ENCODE data around the gene GPC6. TPM values are rescaled to one million over a fixed set of nuclear protein-coding genes. Genes with fewer than 3 reads are reported as not detected.

Gene GPC6
- total RNA-seq, 1 experiment from 2014 or later: not detected

DNA sequence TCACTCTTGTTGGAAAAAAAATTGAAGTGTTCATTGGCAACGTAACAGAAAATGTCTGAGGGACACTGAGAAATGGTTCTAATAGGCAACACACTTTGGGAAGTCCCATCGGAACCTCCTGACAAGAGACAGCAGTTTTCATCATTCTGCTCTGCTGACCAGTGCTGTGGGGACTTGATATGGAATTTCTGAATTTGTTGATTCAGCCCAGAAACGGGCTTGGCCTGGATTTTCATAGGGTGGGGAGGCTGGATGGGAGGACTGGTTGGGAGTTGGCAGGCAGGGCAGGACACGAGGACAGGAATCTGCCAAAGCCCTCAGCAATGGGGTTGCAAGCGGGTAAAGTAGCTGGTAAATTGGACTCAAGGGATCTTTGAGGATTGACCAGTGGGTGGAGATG is 1156.4 kb downstream of the GPC6 start:
- no peaks in the 10 kb centered on the region for H3K36me3 Mint-ChIP-seq (ENCODE audit: insufficient read depth, unreplicated experiment)
- intact Hi-C loops (cut with micrococcal nuclease; ENCODE audit: unreplicated experiment): no loop called here
- no peak for DNase-seq
- BruUV-seq (replicated peaks): no TSS peak
- H3K27me3 Mint-ChIP-seq (ENCODE audit: unreplicated experiment): no peaks in the 10 kb centered on the region
- H3K9me3 Mint-ChIP-seq (ENCODE audit: low read depth, unreplicated experiment): no peaks in the 10 kb centered on the region
- no peak overlapping the region for H3K27ac Mint-ChIP-seq (ENCODE audit: unreplicated experiment)
- no peaks in the 10 kb centered on the region for H3K4me1 Mint-ChIP-seq (ENCODE audit: low read depth, unreplicated experiment)
- H3K4me3 Mint-ChIP-seq (ENCODE audit: low read depth, unreplicated experiment): no peak overlapping the region
- CTCF ChIA-PET: no interaction called here
- TF ChIP-seq, protein P1, sequence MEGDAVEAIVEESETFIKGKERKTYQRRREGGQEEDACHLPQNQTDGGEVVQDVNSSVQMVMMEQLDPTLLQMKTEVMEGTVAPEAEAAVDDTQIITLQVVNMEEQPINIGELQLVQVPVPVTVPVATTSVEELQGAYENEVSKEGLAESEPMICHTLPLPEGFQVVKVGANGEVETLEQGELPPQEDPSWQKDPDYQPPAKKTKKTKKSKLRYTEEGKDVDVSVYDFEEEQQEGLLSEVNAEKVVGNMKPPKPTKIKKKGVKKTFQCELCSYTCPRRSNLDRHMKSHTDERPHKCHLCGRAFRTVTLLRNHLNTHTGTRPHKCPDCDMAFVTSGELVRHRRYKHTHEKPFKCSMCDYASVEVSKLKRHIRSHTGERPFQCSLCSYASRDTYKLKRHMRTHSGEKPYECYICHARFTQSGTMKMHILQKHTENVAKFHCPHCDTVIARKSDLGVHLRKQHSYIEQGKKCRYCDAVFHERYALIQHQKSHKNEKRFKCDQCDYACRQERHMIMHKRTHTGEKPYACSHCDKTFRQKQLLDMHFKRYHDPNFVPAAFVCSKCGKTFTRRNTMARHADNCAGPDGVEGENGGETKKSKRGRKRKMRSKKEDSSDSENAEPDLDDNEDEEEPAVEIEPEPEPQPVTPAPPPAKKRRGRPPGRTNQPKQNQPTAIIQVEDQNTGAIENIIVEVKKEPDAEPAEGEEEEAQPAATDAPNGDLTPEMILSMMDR (IDR thresholded peaks at IDR 0.05; ENCODE audit: unreplicated experiment): no peak

DNA sequence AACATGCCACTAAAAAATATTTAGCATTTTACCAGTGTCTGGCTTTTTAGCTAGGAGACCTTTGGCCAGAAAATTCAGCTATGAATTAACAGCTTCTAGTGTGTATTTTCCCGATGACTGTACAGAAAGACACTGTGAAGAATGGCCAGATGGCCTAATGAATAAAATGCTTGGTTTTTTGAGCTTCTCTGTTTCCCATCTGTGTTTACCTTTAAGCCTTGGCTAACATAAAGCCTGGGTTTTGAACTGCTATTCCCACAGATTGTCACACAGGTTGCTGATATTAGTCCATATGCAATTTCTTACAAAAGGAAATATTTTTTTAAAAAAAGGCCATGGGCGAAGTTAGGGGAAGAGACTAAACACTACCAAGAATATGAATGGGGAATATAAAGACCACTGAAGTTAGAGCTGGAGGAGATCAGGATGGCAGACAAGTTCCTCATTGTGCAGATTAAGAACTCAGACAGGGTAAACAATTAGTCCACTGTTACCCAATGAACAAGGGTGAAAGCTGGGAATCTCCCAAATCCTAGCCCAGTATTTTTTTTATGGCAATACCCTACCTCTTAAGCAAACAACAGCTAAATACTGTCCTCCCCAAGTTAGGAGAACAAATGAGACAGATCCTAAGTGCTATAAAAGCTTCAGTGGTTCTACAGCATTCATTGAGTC is 1157.8 kb downstream of the GPC6 start:
- no peaks in the 10 kb centered on the region for H3K9me3 Mint-ChIP-seq (ENCODE audit: low read depth, unreplicated experiment)
- no peak for DNase-seq
- H3K27me3 Mint-ChIP-seq (ENCODE audit: unreplicated experiment): no peaks in the 10 kb centered on the region
- H3K36me3 Mint-ChIP-seq (ENCODE audit: insufficient read depth, unreplicated experiment): no peaks in the 10 kb centered on the region
- H3K27ac Mint-ChIP-seq (ENCODE audit: unreplicated experiment): no peak overlapping the region
- no peaks in the 10 kb centered on the region for H3K4me1 Mint-ChIP-seq (ENCODE audit: low read depth, unreplicated experiment)
- CTCF ChIA-PET: no interaction called here
- intact Hi-C loops (cut with micrococcal nuclease; ENCODE audit: unreplicated experiment): no loop called here
- TF ChIP-seq, protein P1 (IDR thresholded peaks at IDR 0.05; ENCODE audit: unreplicated experiment): no peak
- no TSS peak for BruUV-seq (replicated peaks)
- H3K4me3 Mint-ChIP-seq (ENCODE audit: low read depth, unreplicated experiment): no peak overlapping the region

DNA sequence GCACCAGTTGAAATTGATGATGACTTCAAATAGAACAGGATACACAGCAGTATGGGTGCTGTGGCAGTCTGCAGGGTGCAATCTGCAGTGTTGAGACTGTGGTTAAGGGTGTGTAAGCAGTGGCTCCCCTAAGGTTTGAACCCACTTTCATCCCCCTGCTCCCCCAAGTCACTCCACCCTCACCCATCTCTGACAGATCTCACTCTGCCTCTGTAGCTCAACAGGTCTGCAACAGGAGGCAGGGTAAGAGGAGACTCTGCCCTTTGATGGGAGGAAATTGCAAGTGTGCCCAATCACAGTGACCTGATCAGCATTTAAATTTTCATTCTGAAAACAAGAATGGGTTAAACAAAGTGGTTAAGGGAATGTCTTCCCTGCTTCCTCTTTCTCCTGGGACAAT is 1160.4 kb downstream of the GPC6 start:
- intact Hi-C loops (cut with micrococcal nuclease; ENCODE audit: unreplicated experiment): no loop called here
- BruUV-seq (replicated peaks): no TSS peak
- CTCF ChIA-PET: no interaction called here
- TF ChIP-seq, protein P1 (IDR thresholded peaks at IDR 0.05; ENCODE audit: unreplicated experiment): no peak
- no peak overlapping the region for H3K4me3 Mint-ChIP-seq (ENCODE audit: low read depth, unreplicated experiment)
- no peaks in the 10 kb centered on the region for H3K9me3 Mint-ChIP-seq (ENCODE audit: low read depth, unreplicated experiment)
- H3K27ac Mint-ChIP-seq (ENCODE audit: unreplicated experiment): no peak overlapping the region
- H3K27me3 Mint-ChIP-seq (ENCODE audit: unreplicated experiment): no peaks in the 10 kb centered on the region
- H3K36me3 Mint-ChIP-seq (ENCODE audit: insufficient read depth, unreplicated experiment): no peaks in the 10 kb centered on the region
- DNase-seq: no peak
- no peaks in the 10 kb centered on the region for H3K4me1 Mint-ChIP-seq (ENCODE audit: low read depth, unreplicated experiment)

DNA sequence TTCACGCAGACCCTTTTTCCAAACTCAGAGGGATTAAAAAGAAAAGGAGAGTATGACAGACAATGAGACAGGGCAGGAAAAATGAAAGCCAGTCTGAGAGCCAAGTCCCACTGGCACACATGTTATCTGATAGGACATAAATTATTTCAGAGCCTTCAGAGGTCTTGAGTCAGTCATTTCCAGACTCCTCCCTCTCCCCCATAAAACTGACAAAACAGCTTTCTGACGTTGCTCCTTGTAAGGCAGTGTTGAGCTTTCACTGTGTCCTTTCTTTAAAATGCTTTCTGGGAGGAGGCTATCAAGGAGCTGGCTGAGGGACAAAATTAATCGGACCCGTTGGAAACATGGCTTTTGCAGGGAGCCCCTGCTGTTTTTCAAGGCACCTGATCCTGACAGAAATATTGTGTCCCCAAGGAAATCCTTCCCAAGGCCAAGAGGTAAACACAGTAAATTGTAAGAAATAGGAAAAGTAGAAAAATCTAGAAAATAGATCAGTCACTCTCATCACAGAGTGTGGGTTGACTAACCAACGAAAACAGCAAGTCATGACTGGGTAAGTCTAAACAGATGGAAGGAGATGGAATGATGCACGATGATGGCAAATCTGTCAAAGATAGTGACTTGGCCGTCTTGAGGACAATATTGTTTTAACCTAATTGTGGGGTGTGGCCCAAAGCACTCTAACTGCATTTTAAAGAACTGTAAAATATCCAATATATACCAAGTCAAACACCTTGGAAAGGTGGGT is 1163.2 kb downstream of the GPC6 start:
- CTCF ChIA-PET: no interaction called here
- intact Hi-C loops (cut with micrococcal nuclease; ENCODE audit: unreplicated experiment): no loop called here
- H3K27me3 Mint-ChIP-seq (ENCODE audit: unreplicated experiment): no peaks in the 10 kb centered on the region
- no peak overlapping the region for H3K27ac Mint-ChIP-seq (ENCODE audit: unreplicated experiment)
- H3K4me3 Mint-ChIP-seq (ENCODE audit: low read depth, unreplicated experiment): no peak overlapping the region
- DNase-seq: no peak
- no TSS peak for BruUV-seq (replicated peaks)
- TF ChIP-seq, protein P1 (IDR thresholded peaks at IDR 0.05; ENCODE audit: unreplicated experiment): no peak
- H3K9me3 Mint-ChIP-seq (ENCODE audit: low read depth, unreplicated experiment): no peaks in the 10 kb centered on the region
- no peaks in the 10 kb centered on the region for H3K4me1 Mint-ChIP-seq (ENCODE audit: low read depth, unreplicated experiment)
- H3K36me3 Mint-ChIP-seq (ENCODE audit: insufficient read depth, unreplicated experiment): no peaks in the 10 kb centered on the region

All from Calu3 (cell line).